HFFc6 (cell line): ENCODE measurements around the gene BMP8B. TPM values are rescaled to one million over a fixed set of nuclear protein-coding genes. Genes with fewer than 3 reads are reported as not detected.

Source experiments
- DNase-seq: peaks from one replicate; pipeline ENCODE4 v3.0.0-alpha.2; 2018
- H3K27ac Mint-ChIP-seq: 2 replicates; pipeline ENCODE4 v1.8.0; 2020; ENCODE audit warnings: mild to moderate bottlenecking, mixed read lengths
- H3K27me3 Mint-ChIP-seq: 2 replicates; pipeline ENCODE4 v1.8.0; 2021; ENCODE audit warnings: mild to moderate bottlenecking, moderate library complexity, mixed read lengths; ENCODE audit not compliant: insufficient read depth
- H3K36me3 Mint-ChIP-seq: 2 replicates; pipeline ENCODE4 v1.8.0; 2021; ENCODE audit warnings: low read depth, mixed read lengths
- H3K4me1 Mint-ChIP-seq: 2 replicates; pipeline ENCODE4 v1.8.0; 2020; ENCODE audit warnings: low read depth, mixed read lengths
- H3K4me3 Mint-ChIP-seq: 2 replicates; pipeline ENCODE4 v1.8.0; 2020; ENCODE audit warnings: mild to moderate bottlenecking, moderate library complexity, mixed read lengths
- H3K9me3 Mint-ChIP-seq: 2 replicates; pipeline ENCODE4 v1.8.0; 2020; ENCODE audit warnings: mild to moderate bottlenecking, mixed read lengths
- CTCF ChIP-seq: fragments of 200-600 bp; sonication (generic); IDR thresholded peaks from 2 replicates; pipeline ENCODE4 v1.5.0; 2021; ENCODE audit warnings: antibody characterized with exemption, mild to moderate bottlenecking
- total RNA-seq, 6 experiments: library from RNA; stranded (reverse); fragmentation: NEBNext Ultra II Directional; extraction: Animal tissue kit (Norgen Biotek cat#: 25700); gene quantifications; 2 replicates in 1 of 6; 3 replicates in 5 of 6; pipeline ENCODE4 v1.2.3, GENCODE V29; 2021

The BMP8B gene
- total RNA-seq, 6 experiments from 2014 or later: not detected

GRCh38 chr1:39758556-39759435 lies 29.9 kb downstream of the BMP8B start:
- Mint-ChIP-seq H3K9me3 (no peaks in the 10 kb centered on the region), H3K27ac (no peak overlapping the region), H3K4me3 (no peak overlapping the region), H3K36me3 (peaks cover 17% of the 10 kb centered on the region), H3K4me1 (peaks cover 8% of the 10 kb centered on the region; the same call in 1 of the 2 replicates), H3K27me3 (peaks cover 1% of the 10 kb centered on the region)
- no peak for TF ChIP-seq CTCF
- no peak for DNase-seq

- no peak for DNase-seq
- Mint-ChIP-seq H3K4me3 (no peak overlapping the region), H3K27me3 (peaks cover 1% of the 10 kb centered on the region), H3K27ac (no peak overlapping the region), H3K4me1 (peaks cover 8% of the 10 kb centered on the region; the same call in 1 of the 2 replicates), H3K9me3 (no peaks in the 10 kb centered on the region), H3K36me3 (peaks cover 22% of the 10 kb centered on the region)
- no peak for TF ChIP-seq CTCF
Observed at GRCh38 chr1:39757501-39757900, 31.2 kb downstream of the BMP8B start.

DNA sequence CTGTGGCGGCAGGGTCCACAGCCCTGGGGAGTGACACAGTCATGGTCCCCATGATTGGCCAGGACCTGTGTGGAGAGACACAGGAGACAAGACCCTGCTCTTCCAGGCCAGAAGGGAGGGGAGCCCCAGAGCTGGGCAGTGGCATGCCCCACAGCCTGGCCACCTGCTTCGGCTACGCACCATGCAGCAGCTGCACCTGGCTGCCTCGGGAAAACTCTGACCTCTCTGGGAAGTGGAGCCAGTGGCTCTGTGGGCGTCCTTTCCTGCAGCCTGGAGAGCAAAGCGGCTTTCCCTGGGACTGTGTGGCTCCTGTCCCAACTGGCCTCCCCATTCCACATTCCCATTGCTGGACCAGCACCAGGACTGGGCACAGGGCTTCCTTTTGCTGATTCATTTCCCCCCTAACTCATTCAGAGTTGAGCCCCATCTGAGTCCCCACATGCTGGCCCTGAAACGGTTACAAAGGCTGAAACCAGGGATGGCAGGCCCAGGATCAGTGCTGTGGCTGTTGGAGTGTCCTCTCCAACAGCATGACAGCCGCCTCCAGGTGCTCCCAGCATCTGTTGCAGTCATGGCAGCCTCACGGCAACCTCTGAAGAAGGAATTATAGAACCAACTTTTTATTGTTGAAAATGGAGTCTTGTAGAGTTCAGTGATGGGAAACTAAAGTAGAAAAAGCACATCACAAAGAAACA lies 32.6 kb downstream of the BMP8B start:
- no peak overlapping the region for H3K4me3 Mint-ChIP-seq
- DNase-seq: no peak
- H3K36me3 Mint-ChIP-seq: peaks cover 22% of the 10 kb centered on the region
- H3K4me1 Mint-ChIP-seq: peaks cover 8% of the 10 kb centered on the region; the same call in 1 of the 2 replicates
- H3K27ac Mint-ChIP-seq: no peak overlapping the region
- H3K9me3 Mint-ChIP-seq: no peaks in the 10 kb centered on the region
- no peak for TF ChIP-seq CTCF
- peaks cover 1% of the 10 kb centered on the region for H3K27me3 Mint-ChIP-seq

DNA sequence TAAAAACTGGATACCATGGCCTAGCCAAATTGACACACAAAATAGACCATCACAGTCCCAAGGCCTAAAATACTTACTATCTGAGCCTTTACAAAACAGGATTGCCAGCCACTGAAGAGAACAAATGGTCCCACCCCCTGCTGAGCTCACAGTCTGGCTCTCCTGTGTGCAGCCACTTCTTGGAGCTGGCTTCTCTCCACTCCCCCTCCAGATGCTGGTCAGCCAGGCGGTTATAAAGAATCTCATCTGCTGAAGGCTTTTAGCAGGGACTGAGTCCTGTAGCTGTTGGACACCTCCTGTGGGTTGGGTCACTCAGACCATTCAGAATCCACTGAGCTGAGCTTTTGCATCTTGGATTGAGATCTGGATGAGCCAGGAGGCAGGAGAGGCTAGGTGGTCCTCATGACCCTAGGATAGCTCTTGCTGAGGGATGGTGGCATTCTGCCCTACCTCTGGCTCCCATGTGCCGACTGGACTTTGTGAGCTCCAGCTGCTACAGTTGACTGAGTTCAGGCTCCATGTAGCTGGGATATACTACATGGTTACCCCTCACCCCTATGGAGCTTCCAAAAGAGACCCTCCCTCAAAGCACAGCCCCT lies 33.7 kb downstream of the BMP8B start:
- H3K9me3 Mint-ChIP-seq: no peaks in the 10 kb centered on the region
- peaks cover 8% of the 10 kb centered on the region; the same call in 1 of the 2 replicates for H3K4me1 Mint-ChIP-seq
- TF ChIP-seq CTCF: no peak
- no peak overlapping the region for H3K4me3 Mint-ChIP-seq
- DNase-seq: no peak
- H3K27ac Mint-ChIP-seq: no peak overlapping the region
- no peaks in the 10 kb centered on the region; the same call in 1 of the 2 replicates for H3K27me3 Mint-ChIP-seq
- H3K36me3 Mint-ChIP-seq: peaks cover 26% of the 10 kb centered on the region

- H3K36me3 Mint-ChIP-seq: peaks cover 26% of the 10 kb centered on the region
- TF ChIP-seq CTCF: no peak
- H3K9me3 Mint-ChIP-seq: no peaks in the 10 kb centered on the region
- no peaks in the 10 kb centered on the region; the same call in 1 of the 2 replicates for H3K27me3 Mint-ChIP-seq
- peaks cover 3% of the 10 kb centered on the region; the same call in 1 of the 2 replicates for H3K4me1 Mint-ChIP-seq
- no peak for DNase-seq
- H3K27ac Mint-ChIP-seq: no peak overlapping the region
- no peak overlapping the region for H3K4me3 Mint-ChIP-seq
Observed at GRCh38 chr1:39754026-39754570, 34.6 kb downstream of the BMP8B start.
